EH (cell line): ENCODE data around the gene TMEM45A.
A peak's percentile ranks its signal among the peaks of the same experiment; 100 is the strongest.
"Not testable (repeated sequence)": the region's sequence is repeated elsewhere in the genome, so short reads cannot be mapped to it uniquely, and the experiment has no call there.

Experiments used
- DNase-seq: peaks from one replicate; pipeline ENCODE4 v3.0.0-alpha.2; 2015; ENCODE audit warnings: low read depth

The TMEM45A gene

DNA sequence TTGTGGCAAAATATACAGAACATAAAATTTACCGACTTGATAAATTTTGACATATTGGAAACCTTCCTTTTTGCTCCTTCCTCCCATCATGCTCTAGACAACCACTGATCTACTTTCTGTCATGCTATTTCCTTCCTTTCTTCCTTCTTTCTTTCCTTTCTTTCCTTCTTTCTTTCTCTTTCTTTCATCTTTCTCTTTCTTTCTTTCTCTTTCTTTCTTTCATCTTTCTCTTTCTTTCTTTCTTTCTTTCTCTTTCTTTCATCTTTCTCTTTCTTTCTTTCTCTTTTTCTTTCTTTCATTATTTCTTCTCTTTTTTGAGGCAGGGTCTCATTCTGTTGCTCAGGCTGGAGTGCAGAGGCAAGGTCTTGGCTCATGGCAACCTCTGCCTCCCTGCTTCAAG lies 8.9 kb upstream of the TMEM45A start:
- DNase-seq: no peak

DNA sequence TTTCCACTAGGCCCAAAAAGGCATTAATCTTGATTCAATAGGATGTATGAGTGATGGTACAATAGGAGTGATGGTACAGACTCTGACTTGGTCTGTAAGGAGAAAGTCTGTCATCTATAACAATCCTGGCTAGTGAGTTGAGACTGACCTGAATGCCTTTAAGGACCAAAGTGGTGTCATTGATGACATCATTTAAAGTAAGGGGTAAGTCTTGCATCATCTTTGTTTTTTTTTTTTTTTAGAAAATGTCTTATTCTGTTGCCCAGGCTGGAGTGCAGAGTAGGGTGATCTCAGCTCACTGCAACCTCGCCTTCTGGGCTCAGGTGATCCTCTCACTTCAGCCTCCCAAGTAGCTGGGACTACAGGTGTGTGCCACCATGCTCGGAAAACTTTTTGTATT lies 5.6 kb upstream of the TMEM45A start:
- no peak for DNase-seq

DNA sequence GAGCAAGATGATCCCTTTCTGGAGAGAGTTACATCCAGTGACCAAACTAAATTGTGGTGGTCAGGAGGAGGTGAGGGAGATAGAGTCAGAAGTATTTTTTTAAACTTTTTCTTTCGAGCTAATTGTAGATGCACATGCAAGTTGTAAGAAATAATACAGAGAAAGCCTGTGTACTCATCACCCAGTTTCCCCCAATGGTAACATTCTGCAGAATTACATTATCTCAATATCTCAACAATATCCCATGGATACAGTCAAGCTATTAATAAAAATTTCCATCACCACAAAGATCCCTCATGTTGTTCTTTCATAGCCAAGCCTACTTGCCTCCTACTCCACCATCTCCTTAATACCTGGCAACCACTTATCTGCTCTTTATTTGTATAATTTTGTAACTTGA lies 3.3 kb upstream of the TMEM45A start:
- DNase-seq: no peak

DNA sequence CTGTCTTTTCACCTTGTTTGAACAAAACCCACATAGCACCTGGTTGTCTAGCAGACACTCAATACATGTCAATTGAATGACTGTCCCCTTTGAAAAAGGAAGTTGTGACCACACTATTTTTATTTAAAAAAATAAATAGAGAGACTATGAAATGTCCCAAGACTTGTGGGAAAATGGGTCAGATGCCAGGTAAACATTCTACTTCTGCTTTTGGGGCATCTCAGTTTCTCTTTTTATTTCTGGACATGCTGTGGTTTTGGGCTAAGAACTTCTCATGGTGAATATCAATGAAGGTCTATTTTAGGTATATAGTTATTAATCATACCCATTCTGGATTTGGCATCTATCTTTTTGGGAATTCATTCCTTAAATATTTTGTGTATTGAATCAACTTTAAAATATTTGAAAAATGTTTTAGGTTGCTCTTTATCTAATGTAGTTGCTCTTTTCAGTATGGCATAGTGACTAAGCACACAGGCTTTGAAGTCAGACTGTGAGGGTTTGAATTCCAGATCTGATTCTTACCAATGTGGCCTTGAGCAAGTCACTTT lies 4.4 kb downstream of the TMEM45A start:
- peak; percentile 85 for DNase-seq

DNA sequence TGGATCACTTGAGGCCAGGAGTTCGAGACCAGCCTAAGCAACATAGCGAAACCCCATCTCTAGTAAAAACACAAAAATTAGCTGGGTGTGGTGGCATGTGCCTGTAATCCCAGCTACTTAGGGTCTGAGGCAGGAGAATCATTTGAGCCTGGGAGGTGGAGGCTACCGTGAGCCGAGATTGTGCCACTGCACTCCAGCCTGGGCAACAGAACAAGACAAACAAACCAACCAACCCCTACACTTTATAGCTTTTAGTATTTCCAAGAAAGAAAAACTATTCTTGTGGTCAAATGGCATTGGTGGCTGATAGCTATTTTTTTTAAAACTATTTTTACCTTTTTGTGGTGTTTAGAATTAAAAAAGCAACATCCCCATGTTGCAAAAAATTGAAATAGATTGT lies 7.2 kb downstream of the TMEM45A start:
- DNase-seq: no peak

DNA sequence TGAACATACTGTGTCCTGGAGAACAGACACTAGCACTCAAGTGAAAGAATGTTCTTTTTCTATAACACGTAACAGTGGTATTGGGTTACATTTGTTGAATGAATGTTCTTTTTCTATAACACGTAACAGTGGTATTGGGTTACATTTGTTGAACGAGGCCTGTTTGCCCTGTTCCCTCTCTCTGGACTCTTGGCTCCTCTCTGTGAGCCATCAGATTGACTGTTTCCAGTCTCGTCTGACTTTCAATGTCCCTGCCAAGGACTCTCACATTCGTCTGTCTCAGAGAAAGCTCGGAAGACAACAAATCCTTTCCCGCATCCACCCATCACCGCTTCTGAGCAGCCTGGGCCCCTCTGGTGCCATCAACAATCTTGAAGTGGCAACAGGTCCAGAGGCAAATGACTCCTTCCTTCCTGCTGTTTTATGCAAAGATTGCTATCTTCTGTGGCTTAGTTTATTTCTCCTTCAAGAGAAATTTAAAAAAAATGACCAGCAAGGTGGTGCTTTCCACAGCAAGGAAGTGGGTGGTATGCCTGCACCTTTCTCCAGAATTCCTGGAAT lies 8.0 kb downstream of the TMEM45A start:
- DNase-seq: no peak

DNA sequence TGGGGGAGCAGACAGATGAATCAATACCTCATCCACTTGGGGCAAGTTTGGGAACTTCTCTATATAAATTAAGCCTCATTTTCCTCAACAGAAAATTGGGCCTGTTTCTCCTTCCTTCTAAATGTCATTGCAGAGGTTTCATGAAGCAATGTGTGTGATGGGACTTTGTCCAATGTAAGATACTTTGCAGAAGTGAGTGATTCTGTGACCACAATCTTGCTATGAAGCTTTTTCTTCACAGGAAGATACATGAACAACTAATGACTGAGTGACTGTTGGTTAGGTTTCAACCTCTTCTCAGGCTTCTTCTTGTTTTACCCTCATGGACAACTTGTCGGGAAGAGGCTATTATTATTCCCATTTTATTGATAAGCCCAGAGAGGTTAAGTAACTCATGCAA lies 11.0 kb downstream of the TMEM45A start:
- no peak for DNase-seq

DNA sequence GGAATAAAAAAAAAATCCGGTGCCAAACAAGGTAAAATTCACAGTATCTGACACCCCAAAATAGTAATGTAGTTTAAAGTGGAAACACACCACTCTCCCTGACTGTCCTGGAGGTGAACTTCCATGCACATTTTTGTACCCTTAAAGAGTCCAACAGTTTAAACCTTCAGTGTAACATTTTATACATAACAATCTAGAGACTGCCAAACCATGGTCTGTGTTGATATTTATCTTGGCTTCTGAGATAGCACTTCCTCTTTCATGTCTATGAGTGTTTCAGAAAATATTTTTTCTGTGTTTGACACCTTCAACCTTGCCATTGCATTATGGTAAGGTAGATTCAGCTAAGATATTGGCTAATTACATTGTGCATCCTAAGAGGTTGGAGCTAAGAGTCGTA lies 13.9 kb downstream of the TMEM45A start:
- peak; percentile 62 for DNase-seq

DNA sequence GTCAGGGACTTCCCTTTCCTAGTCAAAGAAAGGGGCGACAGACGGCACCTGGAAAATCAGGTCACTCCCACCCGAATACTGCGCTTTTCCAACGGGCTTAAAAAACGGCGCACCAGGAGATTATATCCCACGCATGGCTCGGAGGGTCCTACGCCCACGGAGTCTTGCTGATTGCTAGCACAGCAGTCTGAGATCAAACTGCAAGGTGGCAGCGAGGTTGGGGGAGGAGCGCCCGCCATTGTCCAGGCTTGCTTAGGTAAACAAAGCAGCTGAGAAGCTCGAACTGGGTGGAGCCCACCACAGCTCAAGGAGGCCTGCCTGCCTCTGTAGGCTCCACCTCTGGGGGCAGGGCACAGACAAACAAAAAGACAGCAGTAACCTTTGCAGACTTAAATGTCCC lies 17.4 kb downstream of the TMEM45A start:
- DNase-seq: not testable (repeated sequence)

DNA sequence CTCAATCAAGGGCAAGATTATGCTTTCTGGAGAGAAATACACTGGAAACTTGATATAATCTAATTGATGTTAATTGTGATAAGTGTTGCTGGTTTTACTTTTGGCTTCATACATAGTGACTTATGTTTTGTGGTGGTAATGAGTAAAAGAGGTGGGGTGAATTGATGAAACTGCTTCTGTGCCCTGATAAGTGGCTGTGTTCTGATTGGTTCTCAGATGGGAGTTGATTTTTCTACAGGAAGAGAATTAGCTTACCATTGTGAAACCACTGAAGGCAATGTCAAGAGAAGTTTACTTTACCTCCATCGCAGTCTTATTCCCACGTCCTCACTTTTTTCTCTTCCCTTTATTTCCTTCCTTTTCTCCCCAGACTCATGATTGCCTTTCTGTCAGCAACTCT lies 23.8 kb downstream of the TMEM45A start:
- no peak for DNase-seq

DNA sequence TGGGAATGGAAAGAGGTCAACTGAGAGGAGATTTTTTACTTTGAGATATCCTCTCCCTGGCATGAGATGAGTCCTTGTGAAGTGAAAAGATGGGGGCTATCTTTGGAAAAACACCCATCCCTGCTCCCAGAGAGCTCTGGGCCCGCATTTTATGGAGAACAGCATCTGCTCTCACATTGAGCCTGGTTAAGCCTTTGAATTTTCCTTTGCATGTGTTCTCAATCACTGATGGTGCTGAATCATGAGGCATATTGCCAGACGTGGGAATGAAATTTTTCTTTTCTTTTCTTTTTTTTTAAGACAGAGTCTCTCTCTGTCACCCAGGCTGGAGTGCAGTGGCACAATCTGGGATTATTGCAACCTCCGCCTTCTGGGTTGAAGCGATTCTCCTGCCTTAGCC lies 24.4 kb downstream of the TMEM45A start:
- peak; percentile 80 for DNase-seq

DNA sequence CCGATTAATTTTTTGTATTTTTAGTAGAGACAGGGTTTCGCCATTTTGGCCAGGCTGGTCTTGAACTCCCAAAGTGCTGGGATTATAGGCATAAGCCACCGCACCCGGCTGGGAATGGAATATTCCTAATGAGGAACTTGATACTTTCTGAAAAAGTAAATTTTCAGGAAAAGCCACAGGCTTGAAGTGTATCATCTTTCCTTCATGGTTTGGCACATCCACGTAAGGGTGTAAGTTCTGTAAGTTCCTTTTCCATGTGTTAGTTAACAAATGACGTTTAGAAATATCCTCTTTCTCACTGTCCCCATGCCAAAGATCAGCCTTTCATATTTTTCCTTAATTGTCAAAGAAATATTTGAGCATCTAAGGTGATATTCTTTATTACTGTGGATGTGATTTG lies 24.9 kb downstream of the TMEM45A start:
- no peak for DNase-seq

DNA sequence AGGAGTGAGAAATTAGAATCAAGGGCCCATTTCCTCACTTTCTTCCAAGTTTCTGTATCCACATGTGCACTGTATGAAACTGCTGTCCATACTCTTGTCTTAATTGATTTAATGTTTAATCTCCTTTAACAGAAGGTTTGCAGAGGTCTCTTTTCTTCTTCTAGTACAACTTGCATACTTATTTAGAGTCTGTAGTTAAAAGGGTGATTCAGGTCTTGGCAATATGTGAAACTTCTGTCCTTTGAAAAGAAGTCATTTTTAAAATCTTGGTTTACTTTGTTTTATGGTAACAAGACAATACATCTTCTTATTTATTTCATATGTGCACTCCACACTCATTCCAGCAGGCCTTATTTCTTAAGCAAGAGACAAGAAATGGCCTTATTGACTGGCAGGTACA lies 25.8 kb downstream of the TMEM45A start:
- no peak for DNase-seq

DNA sequence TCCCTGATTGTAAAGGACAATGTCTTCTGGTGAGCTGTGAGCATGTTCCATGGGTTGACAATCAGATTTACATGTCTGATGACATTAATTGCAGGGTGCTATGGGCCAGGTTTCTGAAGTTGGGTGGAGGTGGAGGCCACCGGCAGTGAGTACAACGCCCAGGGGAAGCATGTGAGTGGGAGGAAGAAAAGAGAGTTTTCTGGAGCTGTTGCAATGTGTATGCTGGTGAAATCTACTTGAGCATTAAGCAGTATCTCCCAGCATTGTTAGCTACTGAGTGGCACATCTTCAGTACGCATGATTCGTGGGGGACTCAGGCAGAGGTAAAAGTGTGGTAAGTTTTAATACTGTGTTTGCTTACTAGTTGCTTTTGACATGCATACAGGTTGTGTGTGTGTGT lies 26.6 kb downstream of the TMEM45A start:
- DNase-seq: peak; percentile 25

DNA sequence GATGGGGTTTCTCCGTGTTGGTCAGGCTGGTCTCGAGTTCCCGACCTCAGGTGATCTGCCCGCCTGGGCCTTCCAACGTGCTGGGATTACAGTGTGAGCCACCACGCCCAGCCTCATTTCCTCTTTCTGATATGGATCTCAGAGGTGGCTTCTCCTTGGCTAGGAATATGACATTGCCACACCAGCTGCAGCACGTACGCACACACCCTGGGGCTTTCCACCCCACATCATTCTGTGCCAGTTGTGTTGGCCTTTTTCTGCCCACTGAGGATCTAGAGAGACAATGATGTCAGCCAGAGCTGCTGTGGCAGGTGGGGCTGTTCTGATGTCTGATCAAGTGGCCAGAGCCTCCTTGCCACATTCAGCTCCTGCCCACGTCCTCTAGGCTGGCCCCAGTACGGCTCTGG lies 29.0 kb downstream of the TMEM45A start:
- no peak for DNase-seq

DNA sequence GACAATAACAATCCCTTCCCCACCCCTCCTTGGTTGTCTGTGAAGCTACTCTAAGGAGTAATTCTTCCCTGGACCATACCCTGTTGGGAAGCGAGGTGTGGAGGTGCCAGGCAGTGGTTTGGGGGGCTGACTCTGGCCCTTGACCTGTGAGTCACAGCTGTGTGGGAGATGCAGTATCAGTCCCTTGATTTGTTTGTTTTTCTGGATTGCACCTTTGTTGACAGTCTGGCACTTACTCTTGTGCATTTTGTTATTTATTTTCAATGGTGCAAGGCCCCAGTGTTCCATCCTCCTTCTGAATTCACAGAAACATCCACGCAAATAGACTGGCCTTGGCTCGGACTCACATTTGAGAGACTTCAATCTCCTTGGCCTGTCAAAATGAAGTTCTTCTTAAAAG lies 29.7 kb downstream of the TMEM45A start:
- no peak for DNase-seq

DNA sequence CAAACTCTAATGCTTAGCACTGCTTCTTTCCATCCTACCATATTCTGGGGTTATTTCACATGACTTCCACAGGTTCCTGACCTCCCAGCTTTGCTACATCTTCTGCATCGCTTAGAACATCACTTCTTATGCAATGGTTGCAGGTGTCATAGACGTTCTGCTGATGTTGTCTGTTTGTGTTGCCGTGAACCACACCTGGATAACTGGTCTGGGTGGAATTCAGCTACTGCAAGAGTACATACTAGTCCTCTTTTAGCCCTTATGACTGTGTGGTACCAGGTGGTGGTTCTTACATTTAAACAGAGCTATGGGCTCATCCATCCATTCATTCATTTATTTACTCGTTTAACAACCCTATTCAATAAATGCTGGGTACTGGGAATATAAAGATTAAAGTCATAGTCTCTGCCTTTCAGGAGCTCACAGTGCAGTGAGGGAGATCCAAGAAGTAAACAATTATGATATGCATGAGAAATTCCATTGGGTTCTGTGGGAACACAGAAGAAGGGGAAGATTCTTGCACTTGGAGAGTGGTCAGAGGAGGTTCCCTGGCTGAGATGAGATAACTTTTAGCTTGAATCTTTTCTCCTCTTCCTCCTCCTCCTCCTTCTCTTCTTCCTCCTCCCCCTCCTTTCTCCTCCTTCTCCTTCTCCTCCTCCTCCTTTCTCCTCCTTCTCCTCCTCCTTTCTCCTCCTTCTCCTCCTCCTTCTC lies 30.8 kb downstream of the TMEM45A start:
- DNase-seq: peak; percentile 52

DNA sequence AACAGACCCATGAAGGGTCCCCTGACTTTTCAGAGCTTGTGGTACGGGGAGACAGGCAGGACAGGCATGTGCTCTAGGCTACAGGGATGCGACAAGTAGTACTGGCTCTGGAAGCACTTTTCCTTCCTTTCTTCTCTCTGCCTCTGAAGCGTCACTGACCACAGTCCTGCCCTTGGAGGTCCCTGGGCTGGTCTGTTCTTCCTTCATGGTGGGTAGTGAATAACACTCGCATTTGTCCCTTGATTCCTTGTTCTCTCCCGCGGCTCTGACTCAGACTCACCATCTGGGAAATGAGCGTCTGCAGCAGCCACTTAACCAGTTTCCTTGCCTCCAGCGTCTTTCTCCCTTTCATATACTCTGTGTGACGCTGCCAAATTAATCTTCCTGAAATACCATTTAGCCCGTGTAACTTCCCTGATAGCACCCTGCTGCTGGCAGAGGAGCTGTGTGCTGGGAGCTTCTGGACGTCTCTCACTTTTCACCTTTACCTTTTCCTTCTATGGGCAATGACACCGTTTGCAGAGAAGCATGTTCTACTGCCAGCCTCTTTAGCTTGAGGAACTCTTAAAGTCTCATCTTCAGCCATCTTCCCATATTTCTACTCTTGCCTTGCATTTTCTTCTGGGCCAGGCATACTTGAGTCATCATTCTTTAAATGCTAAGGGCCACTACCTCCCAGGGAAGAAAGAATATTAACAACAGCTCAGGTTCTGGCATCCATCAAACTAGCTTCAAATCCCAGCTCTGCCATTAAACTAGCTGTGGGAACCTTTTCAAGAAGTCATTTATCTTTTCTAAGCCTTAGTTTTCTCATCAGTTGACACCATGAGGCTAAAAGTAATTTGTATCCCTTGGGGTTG lies 33.6 kb downstream of the TMEM45A start:
- peak; percentile 99 for DNase-seq

DNA sequence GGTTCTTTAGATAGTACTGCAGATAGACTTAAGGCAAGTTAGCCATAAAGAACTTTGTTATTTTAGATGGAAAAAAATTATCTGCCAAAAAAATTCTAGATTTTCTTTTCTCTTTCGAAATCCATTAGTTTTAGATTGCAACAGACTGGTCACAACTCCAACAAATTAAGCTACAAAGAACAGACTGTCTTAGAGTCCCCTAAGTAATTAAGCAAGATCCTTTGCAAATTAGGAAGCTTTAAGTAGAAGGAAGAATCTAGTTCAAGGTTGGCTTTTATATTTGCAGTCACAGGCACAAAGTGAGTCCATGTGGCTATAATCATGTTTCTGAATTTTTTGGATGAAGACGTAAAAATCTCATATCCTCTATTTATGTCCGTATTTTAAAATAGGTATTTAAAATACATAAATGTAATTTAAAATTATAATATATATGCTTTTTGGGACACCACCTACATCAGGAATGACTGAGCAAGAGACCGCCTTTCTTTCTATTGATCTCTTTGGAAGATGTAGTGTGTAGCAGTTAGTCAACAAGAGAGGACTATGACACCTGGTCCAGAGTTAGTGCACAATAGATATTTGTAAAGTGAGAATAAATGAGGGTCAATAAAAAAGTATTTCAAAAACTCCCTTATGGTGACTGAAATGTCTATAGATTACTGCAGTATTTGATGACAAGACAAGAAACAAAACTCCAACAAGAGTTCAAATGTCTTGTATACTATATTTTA lies 34.4 kb downstream of the TMEM45A start:
- DNase-seq: no peak

DNA sequence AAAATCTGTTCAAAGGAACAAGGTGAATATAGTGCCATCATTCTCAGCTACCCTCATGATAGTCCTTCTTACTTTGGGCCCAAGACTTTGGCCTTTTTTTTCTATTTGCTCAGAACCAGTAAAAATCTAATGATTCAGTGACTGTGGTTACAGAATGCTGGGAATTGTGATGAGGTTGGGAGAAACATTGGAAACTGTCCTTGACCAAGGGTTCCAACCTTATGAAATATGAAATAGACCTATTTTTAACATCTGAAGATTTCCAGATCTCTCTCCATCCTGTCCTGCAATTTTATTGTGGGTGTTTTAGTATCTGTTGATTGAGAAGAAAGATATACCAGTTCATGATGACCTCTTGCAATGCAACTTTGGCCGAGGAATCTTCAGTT lies 34.9 kb downstream of the TMEM45A start:
- peak; percentile 29 for DNase-seq

DNA sequence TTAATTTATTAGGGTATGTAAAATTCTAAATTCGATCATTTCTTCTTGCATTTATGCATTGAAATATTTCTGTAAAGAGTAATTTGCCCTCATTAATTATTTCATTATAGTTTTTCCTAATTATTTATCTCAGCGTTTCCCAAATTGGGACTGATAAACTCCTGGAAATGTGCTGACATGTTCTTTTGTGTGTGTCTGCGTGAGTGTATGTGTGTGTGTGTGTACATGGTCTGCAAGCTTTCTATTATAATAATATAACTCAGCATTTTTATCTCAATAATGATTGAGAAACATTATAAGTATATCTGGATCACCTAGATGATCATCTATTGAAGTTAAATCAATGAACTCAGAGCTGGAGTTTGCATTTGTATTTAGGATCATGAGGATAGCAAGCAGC lies 38.7 kb downstream of the TMEM45A start:
- no peak for DNase-seq

DNA sequence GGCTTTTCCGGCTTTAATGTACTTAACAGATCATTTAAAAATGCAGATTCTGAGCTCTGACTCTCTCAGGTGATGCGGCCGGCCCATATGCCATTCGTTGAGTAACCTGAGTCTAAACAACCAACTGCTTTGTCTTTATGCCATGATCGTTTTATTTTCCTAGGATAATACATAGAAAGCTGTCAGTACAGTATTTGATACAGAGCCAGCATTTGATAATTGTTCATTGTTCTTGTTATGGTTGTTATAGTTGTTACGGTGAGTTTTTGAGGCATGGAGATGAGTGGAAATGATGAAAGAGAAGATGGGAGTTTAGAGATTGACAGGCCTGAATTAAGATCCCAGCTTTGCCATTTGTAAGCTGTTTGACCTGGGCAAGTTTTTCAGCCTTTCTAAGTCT lies 40.0 kb downstream of the TMEM45A start:
- DNase-seq: no peak
